ENCODE data around the gene SLC2A4RG.

- TF ChIP-seq, protein P1, sequence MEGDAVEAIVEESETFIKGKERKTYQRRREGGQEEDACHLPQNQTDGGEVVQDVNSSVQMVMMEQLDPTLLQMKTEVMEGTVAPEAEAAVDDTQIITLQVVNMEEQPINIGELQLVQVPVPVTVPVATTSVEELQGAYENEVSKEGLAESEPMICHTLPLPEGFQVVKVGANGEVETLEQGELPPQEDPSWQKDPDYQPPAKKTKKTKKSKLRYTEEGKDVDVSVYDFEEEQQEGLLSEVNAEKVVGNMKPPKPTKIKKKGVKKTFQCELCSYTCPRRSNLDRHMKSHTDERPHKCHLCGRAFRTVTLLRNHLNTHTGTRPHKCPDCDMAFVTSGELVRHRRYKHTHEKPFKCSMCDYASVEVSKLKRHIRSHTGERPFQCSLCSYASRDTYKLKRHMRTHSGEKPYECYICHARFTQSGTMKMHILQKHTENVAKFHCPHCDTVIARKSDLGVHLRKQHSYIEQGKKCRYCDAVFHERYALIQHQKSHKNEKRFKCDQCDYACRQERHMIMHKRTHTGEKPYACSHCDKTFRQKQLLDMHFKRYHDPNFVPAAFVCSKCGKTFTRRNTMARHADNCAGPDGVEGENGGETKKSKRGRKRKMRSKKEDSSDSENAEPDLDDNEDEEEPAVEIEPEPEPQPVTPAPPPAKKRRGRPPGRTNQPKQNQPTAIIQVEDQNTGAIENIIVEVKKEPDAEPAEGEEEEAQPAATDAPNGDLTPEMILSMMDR (IDR thresholded peaks at IDR 0.05; ENCODE audit: poor library complexity): peak; percentile 91
- no peak for TF ChIP-seq EZH2 (IDR thresholded peaks at IDR 0.05; ENCODE audit: borderline replicate concordance)
- no peak for TF ChIP-seq EZH2phosphoT487 (IDR thresholded peaks at IDR 0.05; ENCODE audit: low read depth, severe bottlenecking, unreplicated experiment)
These were observed 35.8 kb downstream of the SLC2A4RG start for GRCh38 chr20:63775096-63775978.

All from hepatocyte (in vitro differentiated cells).